ENCODE measurements around the gene EHD1.

GRCh38 chr11:64864473-64865285 lies 13.7 kb downstream of the EHD1 start:
- TF ChIP-seq CTCF (IDR thresholded peaks at IDR 0.05) (no peak), KDM1A (IDR thresholded peaks at IDR 0.05; ENCODE audit: low read depth) (no peak), EP300 (IDR thresholded peaks at IDR 0.05) (no peak)

Data from A549 (cell line).